RWPE2 (cell line): ENCODE results near the gene MARCHF5.
"Not testable (repeated sequence)": the region's sequence is repeated elsewhere in the genome, so short reads cannot be mapped to it uniquely, and the experiment has no call there.

ENCODE experiments used
- ATAC-seq: fragments of 200-7000 bp; cut with Tn5 transposase; 3 replicates; pipeline ENCODE4 v1.9.1; 2021; ENCODE audit warnings: low read depth
- DNase-seq: peaks from one replicate; pipeline ENCODE4 v3.0.0-alpha.2; 2020; ENCODE audit warnings: low spot score
- H3K27ac ChIP-seq: fragments of 450-650 bp; 2 replicates; pipeline ENCODE4 v1.5.1; 2017; ENCODE audit warnings: mild to moderate bottlenecking; ENCODE audit not compliant: poor library complexity, severe bottlenecking
- H3K27me3 ChIP-seq: fragments of 250-450 bp; sonication (Bioruptor Pico); 2 replicates; pipeline ENCODE4 v1.5.1; 2021; ENCODE audit warnings: mild to moderate bottlenecking, moderate library complexity; ENCODE audit not compliant: insufficient read depth, poor library complexity, severe bottlenecking
- H3K36me3 ChIP-seq: fragments of 250-450 bp; sonication (Bioruptor Pico); 2 replicates; pipeline ENCODE4 v1.5.1; 2020; ENCODE audit warnings: low read depth, mild to moderate bottlenecking, moderate library complexity
- H3K4me1 ChIP-seq: fragments of 250-450 bp; sonication (Bioruptor Pico); 2 replicates; pipeline ENCODE4 v1.5.1; 2021; ENCODE audit warnings: mild to moderate bottlenecking, moderate library complexity; ENCODE audit not compliant: insufficient read depth, poor library complexity, severe bottlenecking
- H3K4me3 ChIP-seq: fragments of 250-450 bp; sonication (Bioruptor Pico); 2 replicates; pipeline ENCODE4 v1.5.1; 2021; ENCODE audit warnings: mild to moderate bottlenecking, moderate library complexity; ENCODE audit not compliant: severe bottlenecking
- H3K9me3 ChIP-seq: fragments of 250-450 bp; sonication (Bioruptor Pico); 2 replicates; pipeline ENCODE4 v1.5.1; 2021; ENCODE audit warnings: mild to moderate bottlenecking, moderate library complexity; ENCODE audit not compliant: severe bottlenecking
- TF ChIP-seq, protein P1 (sequence below): fragments of 450-650 bp; IDR thresholded peaks from one replicate; pipeline ENCODE4 v1.5.1; 2017; ENCODE audit warnings: mild to moderate bottlenecking, moderate library complexity; ENCODE audit not compliant: poor library complexity, severe bottlenecking

The MARCHF5 gene

DNA sequence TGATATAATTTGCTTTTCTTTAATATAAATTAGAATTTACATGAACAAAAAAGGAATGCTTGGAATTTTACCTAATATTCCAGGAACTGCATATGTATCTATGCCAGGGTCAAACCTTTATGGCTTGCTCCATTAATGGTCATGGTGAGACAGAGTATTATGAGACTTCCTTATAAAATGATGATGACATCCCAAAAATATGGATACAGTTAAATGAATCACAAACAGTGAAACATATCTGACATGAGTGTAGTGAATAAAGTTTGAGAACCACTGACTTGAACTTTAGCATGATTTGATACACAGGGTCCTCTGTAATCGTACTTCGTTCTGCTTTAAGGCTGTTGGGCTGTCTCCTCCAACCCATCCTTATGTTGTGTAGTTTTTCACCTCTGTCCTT lies 51.8 kb downstream of the MARCHF5 start:
- peak; percentile 77 for ATAC-seq

DNA sequence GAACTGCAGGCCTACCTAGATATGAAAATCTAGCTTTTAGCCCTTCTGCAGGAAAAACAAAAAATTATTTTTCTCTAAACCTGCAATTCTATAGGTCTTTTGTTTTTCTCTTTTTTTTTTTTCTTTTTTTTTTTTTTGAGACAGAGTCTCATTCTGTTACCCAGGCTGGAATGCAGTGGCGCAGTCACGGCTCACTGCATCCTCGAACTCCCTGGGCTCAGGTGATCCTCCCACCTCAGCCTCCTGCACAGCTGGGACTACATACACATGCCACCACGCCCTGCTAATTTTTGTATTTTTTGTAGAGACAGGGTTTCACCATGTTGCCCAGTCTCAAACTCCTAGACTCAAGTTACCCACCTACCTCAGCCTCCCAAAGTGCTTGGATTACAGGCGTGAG lies 54.6 kb downstream of the MARCHF5 start:
- not testable (repeated sequence) for ATAC-seq, H3K27ac ChIP-seq, H3K27me3 ChIP-seq, H3K9me3 ChIP-seq, H3K4me3 ChIP-seq, DNase-seq, H3K4me1 ChIP-seq
- peaks cover 31% of the 10 kb centered on the region for H3K36me3 ChIP-seq

More for the DNA sequence above, 51.8 kb downstream of the MARCHF5 start:
- peaks cover 8% of the 10 kb centered on the region for H3K4me1 ChIP-seq
- TF ChIP-seq, protein P1, sequence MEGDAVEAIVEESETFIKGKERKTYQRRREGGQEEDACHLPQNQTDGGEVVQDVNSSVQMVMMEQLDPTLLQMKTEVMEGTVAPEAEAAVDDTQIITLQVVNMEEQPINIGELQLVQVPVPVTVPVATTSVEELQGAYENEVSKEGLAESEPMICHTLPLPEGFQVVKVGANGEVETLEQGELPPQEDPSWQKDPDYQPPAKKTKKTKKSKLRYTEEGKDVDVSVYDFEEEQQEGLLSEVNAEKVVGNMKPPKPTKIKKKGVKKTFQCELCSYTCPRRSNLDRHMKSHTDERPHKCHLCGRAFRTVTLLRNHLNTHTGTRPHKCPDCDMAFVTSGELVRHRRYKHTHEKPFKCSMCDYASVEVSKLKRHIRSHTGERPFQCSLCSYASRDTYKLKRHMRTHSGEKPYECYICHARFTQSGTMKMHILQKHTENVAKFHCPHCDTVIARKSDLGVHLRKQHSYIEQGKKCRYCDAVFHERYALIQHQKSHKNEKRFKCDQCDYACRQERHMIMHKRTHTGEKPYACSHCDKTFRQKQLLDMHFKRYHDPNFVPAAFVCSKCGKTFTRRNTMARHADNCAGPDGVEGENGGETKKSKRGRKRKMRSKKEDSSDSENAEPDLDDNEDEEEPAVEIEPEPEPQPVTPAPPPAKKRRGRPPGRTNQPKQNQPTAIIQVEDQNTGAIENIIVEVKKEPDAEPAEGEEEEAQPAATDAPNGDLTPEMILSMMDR: no peak
- no peaks in the 10 kb centered on the region for H3K9me3 ChIP-seq
- no peak overlapping the region for H3K4me3 ChIP-seq
- DNase-seq: no peak
- H3K27me3 ChIP-seq: no peaks in the 10 kb centered on the region
- peaks cover 15% of the 10 kb centered on the region for H3K36me3 ChIP-seq
- H3K27ac ChIP-seq: peak overlapping the region; percentile 41

DNA sequence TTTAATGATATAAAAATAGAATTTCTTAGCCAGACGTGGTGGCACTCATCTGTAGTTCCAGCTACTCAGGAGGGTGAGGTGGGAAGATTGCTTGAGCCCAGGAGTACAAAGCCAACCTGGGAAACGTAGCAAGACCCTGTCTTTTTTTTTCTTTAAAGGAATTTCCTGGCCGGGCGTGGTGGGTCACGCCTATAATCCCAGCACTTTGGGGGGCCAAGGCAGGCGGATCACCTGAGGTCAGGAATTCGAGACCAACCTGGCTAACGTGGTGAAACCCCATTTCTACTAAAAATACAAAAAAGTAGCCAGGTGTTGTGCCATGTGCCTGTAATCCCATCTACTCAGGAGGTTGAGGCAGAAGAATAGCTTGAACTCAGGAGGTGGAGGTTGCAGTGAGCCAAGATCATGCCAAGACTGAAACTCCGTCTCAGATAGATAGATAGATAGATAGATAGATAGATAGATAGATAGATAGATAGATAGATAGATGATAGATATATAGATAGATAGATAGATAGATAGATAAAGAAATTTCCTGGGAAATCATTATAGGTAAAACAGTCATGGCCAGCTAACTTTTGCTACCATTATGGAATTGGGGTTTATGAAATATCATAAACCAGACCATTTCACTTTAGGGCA lies 56.2 kb downstream of the MARCHF5 start:
- not testable (repeated sequence) for H3K27me3 ChIP-seq, H3K9me3 ChIP-seq, H3K4me3 ChIP-seq, H3K27ac ChIP-seq, DNase-seq, ATAC-seq, H3K4me1 ChIP-seq
- H3K36me3 ChIP-seq: peaks cover 31% of the 10 kb centered on the region

DNA sequence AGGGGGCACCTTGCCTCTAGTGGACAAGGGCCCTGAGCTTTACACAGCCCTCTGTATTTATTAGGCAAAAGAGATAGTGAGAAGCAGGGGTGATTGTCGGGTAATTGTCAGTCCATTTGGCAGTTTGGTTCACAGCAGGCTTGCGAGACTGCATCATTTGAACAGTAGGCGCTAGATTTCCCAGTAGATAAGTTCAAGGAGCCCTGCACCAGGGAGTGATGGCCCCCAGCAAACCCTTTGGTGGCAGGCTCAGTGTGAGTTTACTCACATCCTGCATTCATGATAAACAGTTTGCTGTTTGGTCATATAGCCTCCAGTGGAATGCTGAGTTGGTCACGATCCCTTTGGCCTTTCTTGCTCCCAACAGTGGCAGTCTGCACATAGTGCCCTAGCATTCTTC lies 59.4 kb downstream of the MARCHF5 start:
- Histone ChIP-seq H3K27ac (no peak overlapping the region), H3K27me3 (no peaks in the 10 kb centered on the region), H3K36me3 (peaks cover 31% of the 10 kb centered on the region), H3K4me1 (no peaks in the 10 kb centered on the region), H3K4me3 (no peak overlapping the region), H3K9me3 (no peaks in the 10 kb centered on the region)
- TF ChIP-seq, protein P1: no peak
- ATAC-seq (no peak), DNase-seq (no peak)

DNA sequence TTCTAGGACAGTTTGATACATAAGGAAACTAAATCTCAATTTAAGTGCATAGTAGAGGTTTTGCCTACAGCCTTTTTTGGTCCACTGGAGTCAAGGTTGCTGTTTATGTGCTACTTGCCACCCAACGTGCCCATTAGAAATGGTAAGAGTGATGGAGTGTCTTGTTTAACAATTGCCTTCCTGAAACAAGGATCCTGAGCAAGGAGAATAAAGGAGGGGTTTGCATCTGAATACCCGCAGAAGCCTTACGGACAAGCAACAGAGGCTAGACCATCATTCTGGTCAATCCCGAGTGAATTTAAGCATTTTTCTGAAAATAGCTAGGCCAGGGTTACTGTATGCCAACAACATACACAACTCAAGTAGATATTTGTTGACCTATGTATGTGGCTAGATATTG lies 63.6 kb downstream of the MARCHF5 start:
- Histone ChIP-seq H3K36me3 (peaks cover 17% of the 10 kb centered on the region), H3K27me3 (no peaks in the 10 kb centered on the region), H3K9me3 (no peaks in the 10 kb centered on the region), H3K27ac (no peak overlapping the region), H3K4me3 (no peak overlapping the region), H3K4me1 (no peaks in the 10 kb centered on the region)
- ATAC-seq (no peak), DNase-seq (no peak)
- TF ChIP-seq, protein P1: no peak

DNA sequence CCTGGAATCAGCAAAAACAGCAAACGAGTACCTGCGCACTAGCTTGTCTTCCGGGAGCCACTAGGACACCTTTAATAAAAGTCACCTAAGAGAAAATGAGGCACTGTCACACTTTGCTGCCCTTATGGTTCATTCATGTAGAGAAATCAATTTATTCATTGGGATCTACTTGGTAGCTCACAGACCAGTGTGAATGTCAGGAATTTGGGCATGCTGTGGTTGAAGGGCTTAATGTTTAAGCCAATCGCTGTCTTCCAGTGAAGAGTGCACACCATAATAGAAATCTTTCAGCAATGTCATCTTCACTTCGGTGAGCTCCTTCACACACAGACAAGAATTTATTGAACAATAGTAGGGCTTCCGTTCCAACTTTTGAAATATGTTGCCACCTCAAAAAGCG lies 65.1 kb downstream of the MARCHF5 start:
- no peak for ATAC-seq
- TF ChIP-seq, protein P1: no peak
- H3K27me3 ChIP-seq: no peaks in the 10 kb centered on the region

More for the DNA sequence above, 65.1 kb downstream of the MARCHF5 start:
- DNase-seq: no peak
- no peak overlapping the region for H3K27ac ChIP-seq
- H3K36me3 ChIP-seq: peaks cover 11% of the 10 kb centered on the region; the same call in 1 of the 2 replicates
- H3K4me3 ChIP-seq: no peak overlapping the region
- no peaks in the 10 kb centered on the region for H3K9me3 ChIP-seq
- H3K4me1 ChIP-seq: no peaks in the 10 kb centered on the region
